Fibroblast of the aortic adventitia (primary cell): ENCODE results near the gene ARHGEF17. TPM values are rescaled to one million over a fixed set of nuclear protein-coding genes. Genes with fewer than 3 reads are reported as not detected.

ENCODE experiments used
- DNase-seq: peaks from one replicate; pipeline ENCODE4 v3.0.0-alpha.2; 2010; ENCODE audit warnings: low read depth
- H3K4me3 ChIP-seq: 2 replicates; pipeline ENCODE4 v1.5.1; 2011; ENCODE audit warnings: low read depth, mild to moderate bottlenecking, control low read depth, low read length, moderate library complexity
- total RNA-seq: library from RNA; depleted of rRNA; stranded (reverse); fragments of >200 nt; gene quantifications from 2 replicates; pipeline ENCODE4 v1.2.3, GENCODE V29; 2012; ENCODE audit warnings: low replicate concordance
- TF ChIP-seq, protein P1 (sequence below): IDR thresholded peaks from 2 replicates; pipeline ENCODE4 v1.5.1; 2011; ENCODE audit warnings: mild to moderate bottlenecking, low read length, control low read depth, inconsistent platforms; ENCODE audit not compliant: insufficient read depth

The ARHGEF17 gene
- total RNA-seq, 1 donor: 30.3 TPM

DNA sequence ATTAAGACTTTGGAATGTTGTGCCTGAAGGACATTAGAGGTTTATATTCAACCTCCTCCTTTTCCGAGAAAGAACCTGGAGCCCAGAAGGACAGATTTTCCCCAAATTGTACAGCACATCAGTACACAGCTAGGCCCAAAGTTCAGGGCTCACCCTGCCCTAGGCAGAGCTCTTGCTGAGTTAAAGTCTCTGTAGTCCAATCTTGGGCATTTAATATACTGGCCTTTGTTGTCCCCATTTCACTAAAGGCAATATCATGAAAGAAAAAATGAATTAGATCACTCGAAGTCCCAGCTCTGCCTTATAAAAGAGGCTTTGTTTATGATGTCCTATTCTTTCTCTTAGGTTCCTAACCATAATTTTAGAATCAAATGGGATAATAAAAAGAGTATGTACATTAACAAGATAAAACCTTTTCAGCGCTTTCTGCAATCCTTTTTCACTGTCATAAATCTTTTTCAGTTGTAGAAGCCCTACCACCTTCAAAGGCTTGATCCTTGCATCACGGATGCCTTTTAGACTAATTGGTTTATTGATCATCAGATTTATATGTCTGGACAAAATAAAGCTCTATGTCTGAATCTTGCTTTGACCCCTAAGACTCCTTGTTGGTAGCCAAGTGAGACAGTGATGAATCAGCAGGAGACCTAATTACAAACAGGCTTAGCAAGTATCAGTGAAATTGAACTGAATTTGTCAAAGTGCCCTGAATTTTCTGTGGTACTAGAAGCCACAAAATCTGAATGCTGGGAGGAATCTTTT, 108.0 kb downstream of the ARHGEF17 start:
- H3K4me3 ChIP-seq: no peak overlapping the region
- peak; percentile 60 for DNase-seq
- TF ChIP-seq, protein P1, sequence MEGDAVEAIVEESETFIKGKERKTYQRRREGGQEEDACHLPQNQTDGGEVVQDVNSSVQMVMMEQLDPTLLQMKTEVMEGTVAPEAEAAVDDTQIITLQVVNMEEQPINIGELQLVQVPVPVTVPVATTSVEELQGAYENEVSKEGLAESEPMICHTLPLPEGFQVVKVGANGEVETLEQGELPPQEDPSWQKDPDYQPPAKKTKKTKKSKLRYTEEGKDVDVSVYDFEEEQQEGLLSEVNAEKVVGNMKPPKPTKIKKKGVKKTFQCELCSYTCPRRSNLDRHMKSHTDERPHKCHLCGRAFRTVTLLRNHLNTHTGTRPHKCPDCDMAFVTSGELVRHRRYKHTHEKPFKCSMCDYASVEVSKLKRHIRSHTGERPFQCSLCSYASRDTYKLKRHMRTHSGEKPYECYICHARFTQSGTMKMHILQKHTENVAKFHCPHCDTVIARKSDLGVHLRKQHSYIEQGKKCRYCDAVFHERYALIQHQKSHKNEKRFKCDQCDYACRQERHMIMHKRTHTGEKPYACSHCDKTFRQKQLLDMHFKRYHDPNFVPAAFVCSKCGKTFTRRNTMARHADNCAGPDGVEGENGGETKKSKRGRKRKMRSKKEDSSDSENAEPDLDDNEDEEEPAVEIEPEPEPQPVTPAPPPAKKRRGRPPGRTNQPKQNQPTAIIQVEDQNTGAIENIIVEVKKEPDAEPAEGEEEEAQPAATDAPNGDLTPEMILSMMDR: no peak

DNA sequence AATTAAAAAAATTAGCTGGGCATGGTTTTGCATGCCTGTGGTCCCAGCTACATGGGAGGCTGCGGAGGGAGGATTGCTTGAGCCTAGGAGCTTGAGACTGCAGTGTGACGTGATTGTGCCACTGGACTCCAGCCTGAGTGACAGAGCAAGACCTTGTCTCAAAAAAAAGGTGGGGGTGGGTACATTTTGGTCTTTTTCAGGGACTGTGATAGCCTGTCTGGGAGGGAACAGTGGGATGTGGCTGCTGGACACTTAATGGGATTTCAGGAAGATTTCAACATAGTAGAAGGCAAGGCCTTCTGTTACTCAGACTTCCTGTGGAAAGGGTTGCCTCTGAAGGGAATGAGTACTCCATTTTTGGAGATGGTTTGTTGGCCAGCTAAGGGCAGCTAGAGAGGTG, 108.7 kb downstream of the ARHGEF17 start:
- peak; percentile 61 for DNase-seq
- no peak overlapping the region for H3K4me3 ChIP-seq

More for the DNA sequence above, 108.7 kb downstream of the ARHGEF17 start:
- TF ChIP-seq, protein P1: no peak

Other genes with a start within 250 kb of the ARHGEF17 start
- gene FCHSD2, start 166.0 kb upstream of the ARHGEF17 start, total RNA-seq: 11.3 and 14.9 TPM in 2 replicates
- 0.18 TPM in 1 of 2 replicates, not detected in the other for gene P2RY2, start 90.0 kb upstream of the ARHGEF17 start, total RNA-seq
- gene P2RY6, start 35.9 kb upstream of the ARHGEF17 start, total RNA-seq: 1.2 TPM in 1 of 2 replicates, not detected in the other
- 0.57 and 4.6 TPM in 2 replicates for gene RELT, start 68.1 kb downstream of the ARHGEF17 start, total RNA-seq